ENCODE results near the gene KLK5.
"Not testable (repeated sequence)": the region's sequence is repeated elsewhere in the genome, so short reads cannot be mapped to it uniquely, and the experiment has no call there.

KLK5 gene

DNA sequence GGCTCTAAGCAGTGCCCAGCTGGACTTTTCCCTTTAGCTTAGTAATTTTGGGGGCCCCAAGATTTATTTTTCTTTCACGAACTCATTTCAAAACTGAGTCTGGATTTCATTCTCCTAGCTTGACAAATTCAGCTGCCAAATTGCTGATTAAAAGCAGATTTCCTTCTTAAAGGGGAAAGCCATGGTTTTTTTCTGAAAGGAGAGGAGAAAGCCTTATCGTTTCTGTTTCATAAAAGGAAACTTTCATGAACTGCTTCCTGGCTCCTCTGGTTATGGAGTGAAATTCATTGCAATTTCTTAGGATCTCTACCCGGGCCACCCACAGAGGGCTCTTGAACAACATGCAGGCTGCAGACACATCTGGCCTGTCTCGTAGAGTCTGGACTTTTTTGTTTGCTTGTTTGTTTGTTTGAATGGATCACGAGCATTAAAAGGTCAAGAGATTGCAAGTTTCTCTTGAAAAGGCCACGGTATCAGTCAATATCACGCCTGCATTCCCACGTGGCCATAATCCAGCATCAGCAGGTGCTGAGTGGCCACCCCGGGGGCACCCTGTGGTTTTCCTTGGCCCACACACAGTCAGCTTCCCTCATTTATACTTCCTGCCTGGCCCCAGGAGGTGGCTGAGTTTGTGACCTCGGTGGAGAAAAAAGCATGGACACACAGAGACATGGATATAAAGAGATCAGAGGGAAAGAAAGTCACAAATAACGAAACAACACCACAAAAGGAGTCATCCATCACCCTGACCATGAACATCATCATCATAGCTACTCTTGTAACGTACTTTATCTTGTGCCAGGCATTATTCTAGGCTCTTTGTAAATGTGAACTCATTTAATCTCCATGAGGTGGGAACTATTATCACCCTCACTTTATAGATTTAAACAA lies 31.2 kb downstream of the KLK5 start:
- DNase-seq, result no peak

DNA sequence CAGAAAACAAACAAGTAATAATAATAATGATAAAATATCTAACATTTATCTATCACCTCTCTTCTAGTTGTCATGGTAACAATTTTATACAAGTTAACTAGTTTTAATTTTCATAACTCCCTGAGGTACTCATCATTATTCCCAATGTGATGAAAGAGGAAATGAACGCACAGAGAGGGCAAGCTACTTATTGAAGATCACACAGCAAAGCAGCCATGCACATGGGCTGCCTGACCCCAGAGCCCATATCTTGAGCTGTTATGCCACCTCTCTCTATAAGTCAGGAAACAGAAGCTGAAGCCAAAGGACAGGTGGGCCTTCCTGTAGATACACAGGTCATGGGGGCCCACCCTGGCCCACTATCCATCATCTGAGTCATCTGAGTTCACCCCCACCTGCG lies 36.8 kb downstream of the KLK5 start:
- no peak for DNase-seq

DNA sequence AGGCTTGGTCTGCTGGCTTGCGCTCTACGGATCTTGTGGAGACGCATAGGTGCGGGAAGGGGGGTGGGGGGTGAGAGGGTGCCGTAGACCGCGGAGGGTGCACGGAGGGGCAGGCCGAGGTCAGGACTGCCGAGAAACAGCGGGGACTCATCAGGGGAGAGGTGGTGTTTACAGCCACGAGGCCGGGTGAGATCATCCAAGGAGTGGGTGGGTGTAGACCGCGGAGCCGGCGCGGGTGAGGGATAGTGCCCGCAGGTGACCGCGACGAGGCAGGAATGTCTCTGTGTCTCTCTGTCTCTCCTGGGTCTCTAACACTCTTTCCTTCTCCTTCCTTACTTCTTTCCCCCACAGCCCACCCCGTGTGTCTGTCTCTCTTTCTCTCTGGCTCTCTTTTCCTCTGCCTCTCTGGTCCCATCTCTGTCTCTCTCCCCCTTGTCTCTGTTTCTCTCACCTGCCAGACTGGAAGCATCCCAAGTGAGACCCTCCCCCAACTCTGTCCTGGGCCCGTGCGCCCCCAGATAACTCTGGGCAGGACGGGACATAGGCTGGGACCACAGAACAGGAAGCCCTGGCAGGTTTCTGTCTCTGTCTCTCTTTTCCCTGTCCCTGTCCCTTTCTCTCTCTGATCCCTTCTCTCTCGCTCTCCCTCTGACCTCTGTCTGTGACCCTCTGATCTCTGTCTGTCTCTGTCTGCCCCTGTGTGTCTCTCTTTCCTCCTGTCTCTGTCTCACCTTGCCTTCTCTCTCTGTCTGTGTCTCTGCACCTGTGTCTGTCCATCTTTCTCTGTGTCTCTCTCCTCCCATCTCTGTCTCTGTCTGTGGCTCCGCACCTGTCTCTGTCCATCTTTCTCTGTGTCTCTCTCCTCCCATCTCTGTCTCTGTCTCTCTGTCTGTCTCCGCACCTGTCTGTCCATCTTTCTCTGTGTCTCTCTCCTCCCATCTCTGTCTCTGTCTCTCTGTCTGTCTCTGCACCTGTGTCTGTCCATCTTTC lies 39.8 kb downstream of the KLK5 start:
- DNase-seq, result no peak

DNA sequence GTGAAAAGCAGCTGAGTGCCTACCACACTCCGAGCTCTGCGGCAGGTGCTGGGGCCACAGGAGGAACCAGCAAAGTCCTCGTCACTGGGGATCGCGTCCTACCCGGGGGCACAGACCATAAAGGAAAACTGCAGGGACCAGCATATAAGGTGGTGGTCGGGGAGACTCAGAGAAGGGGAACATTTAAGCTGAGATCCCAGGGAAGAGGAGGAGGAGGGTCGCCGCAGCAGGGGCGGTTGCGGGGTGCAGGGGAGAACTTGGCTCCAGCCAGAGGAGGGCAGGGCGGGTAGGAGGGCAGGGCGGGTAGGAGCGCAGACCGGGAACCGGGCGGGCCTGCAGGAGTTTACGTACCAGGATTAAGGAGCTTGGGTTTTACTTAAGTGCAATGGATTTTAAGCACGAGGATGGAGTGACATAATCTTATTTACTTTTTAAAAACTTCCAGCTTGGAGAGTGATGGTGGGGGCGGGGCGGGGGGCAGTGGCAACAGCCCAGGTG lies 40.7 kb downstream of the KLK5 start:
- DNase-seq, result no peak

DNA sequence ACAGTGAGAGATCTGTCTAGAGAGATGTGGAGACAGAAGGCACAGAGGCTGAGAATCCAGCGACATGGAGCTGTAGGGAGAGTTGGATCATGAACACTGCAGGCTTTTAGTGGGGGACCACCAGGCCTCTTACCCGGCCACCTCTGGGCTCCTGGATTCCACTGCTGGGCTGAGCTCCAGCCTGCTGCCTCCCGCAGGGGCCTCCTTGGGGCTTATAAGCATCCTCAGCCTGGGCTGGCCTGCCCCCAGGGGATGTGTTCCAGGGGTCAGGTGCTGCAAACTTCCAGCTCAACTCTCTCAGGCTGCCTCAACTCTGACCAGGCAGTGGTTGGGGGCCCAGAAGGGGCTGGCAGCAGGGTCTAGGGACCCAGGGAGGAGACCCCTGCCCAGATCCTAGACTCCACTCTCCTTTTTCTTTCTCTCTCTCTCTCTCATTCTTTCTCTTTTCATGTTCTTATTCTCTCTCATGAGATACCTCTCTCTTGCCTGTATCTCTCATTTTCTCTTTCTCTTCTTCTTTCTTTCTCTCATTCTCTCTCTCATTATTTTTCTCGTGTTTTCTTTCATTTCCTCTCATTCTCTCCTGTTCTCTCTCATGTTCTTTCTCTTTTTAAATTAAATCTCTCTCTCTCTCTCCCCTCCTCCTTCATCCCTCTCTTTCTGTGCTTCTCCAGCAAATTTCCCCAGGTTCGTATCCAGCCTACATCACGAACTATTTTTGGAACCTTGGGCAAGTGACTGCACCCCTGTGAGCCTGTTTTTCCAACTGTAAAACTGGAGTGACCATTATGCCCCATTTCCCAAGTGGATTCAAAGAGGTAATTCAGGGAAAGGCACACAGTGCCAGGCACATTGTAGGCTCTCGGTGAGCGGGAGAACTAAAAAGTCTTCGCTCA lies 41.4 kb downstream of the KLK5 start, which contains the start of gene KLK4:
TSS of gene KLK4 (minus strand) at position 190 of the 896 bp plus-strand sequence. CDS start 657 bp downstream, outside the sequence.
- DNase-seq, result no peak

DNA sequence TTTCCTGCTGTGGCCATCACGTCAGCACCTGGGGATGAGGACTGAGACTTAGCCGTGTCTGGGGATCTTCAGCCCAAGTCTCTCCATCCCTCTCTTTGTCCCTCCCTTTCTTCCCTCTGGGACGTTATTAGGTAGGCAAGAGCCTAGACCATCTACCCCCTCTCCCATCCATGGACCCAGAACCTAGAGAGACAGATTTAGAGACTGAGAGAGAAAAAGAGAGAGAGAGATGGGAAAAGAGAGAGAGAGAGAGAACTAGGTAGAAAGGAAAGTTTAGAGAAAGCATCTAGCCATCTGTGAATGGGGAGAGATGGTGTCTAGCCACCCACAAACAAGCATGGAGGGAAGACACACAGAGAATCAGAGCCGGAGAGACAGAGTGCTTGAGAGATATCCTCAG lies 42.1 kb downstream of the KLK5 start:
- DNase-seq, result no peak

DNA sequence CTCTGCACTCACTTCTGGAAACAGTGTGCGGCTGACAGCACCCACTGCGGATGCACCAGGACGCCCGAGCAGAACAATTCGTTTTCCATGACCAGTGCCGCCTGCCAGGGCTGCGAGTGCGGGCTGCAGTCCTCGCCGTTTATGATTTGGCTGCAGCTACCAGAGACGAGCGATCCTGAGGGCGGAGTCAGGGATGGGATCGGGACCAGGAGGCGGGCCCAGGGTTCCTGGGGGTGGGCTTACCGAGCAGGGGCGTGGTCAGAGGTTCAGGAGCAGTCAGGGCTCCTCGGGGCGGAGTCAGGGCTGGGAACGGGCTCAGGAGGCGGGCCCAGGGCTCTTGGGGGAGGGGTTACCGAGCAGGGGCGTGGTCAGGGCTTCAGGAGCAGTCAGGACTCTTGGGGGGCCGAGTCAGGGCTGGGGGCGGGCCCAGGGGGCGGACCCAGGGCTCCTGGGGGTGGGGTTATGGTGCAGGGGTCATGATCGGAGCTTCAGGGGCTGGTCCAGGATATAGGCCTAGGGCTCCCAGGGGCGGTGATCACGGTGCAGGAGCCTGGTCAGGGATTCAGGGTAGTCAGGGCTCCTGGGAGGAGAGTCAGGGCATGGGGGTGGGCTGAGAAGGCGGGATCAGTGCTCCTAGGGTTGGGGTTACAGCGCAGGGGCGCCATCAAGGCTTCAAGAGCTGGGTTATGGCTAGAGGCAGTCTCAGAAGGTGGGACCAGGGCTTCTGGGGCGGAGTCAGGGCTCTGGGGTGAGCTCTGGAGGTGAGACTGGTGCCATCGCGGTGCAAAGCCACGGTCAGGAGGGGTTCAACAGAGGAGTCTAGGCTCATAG lies 43.4 kb downstream of the KLK5 start:
- no peak for DNase-seq

DNA sequence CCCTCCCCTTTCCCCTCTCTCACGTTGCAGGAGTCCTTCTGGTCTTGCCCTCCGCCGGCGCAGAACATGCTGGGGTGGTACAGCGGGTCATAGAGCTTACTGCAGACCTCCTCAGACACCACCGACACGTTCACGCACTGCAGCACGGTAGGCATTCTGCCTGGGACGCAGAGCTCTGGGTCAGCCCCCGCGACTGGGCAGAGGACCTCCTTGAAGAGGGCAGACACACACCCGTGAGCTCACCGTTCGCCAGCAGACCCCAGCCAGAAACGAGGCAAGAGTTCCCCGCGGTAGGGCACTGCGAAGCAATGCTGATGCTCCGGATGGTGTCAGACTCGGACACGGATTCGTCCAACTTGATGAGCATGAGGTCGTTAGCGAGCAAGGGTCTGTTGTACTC lies 44.5 kb downstream of the KLK5 start:
- no peak for DNase-seq

DNA sequence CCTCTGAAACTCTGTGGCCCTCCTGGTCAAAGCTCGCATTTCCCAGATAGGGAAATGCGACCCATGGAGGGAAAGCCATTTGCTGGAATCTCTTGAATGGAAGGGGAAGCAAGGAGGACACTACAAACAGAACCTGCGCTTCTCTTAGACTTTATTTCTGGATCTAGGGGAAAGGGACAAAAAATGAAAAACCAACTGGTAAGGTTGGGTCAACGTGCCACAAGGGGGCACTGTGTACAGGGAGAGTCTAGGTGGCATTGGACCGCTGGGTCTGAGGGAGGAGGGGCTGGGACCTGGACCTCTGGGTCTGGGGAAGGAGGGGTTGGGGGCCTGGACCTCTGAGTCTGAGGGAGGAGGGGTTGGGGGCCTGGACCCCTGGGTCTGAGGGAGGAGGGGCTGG lies 46.6 kb downstream of the KLK5 start:
- DNase-seq, result no peak

DNA sequence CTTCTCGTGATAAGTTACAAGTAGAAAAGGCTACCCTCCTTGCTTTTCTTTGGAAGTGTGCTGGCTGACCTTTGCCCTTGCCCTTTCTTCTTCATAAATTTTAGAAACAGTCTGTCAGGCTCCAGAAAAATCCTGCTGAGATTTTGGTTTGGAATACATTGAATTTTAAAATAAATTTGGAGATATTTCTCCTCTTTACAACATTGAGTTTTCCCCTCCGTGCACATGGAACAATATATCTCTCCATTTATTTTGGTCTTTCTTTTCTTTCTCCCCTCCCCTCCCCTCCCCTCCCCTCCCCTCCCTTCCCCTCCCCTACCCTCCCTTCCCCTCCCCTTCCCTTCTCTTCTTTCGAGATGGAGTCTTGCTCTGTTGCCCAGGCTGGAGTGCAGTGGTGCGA lies 50.2 kb downstream of the KLK5 start:
- DNase-seq, result no peak

DNA sequence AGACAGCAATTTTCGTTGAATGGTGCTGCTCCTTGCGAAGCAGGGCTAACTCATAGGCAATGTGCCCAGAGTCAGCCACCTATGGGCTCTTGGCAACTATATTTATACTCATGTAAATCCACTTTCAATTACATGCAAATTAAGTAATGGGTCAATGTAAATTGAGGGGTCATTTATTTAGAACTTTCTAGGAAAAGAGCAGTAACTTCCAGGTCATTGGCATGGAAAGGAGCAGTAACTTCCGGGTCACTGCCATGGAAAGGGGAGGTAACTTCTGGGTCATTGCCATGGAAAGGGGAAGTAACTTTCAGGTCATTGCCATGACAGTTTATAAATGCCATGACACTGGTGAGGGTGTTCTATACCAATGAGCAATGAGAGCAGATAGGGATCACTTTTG lies 53.3 kb downstream of the KLK5 start:
- DNase-seq, result no peak

DNA sequence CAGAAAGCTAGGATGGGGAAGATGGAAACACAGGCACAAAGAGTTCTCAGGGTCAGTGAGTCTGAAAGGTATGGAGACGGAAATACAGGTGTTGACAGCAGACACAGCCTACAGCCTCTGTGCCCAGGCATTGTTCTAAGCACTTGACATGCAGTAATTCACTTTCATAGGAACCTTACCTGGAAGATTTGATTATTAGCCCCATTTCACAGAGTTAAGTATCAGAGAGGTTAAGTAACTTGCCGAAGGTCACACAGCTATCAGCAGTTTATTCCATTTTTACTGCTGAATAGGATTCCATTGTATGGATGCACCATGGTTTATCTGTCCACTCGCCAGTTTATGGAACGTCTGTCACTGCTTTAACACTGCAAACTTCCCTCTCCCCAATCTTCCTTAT lies 54.8 kb downstream of the KLK5 start:
- DNase-seq, result no peak

DNA sequence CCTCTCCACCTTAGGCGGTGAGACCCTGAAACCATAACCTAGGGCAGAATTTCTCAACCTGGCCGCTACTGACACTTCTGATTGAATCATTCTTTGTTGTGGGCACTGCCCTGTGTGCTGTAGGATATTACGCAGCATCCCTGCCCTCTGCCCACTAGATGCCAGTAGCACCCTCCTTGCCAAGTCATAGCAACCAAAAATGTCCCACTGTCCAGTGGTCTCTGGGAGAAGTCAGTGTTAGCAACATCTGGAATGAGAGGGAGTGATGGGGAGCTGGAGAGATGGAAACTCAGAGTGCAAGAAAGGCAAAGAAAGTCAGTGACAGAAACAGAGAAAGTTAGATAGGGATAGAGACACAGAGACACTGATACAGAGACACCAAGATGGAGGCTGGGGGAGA lies 55.2 kb downstream of the KLK5 start:
- no peak for DNase-seq

DNA sequence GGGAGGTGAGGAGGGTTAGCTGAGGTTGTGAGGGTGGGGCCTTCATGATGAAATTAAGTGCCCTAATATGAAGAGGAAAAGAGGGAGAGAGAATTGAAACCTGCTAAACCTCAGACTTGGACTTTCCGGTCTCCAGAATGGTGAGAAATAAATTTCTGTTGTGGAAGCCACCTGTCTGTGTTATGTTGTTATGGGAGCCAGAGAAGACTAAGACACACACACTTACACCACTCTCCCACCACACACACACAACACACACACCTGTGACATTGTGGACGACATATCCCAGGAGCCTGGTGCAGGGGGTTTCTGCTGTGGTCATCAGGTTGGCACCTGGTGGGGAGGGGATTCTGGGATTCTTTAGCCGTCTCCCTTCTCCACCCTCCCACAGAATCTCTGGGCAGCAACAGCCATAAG lies 55.6 kb downstream of the KLK5 start:
- DNase-seq, result no peak

DNA sequence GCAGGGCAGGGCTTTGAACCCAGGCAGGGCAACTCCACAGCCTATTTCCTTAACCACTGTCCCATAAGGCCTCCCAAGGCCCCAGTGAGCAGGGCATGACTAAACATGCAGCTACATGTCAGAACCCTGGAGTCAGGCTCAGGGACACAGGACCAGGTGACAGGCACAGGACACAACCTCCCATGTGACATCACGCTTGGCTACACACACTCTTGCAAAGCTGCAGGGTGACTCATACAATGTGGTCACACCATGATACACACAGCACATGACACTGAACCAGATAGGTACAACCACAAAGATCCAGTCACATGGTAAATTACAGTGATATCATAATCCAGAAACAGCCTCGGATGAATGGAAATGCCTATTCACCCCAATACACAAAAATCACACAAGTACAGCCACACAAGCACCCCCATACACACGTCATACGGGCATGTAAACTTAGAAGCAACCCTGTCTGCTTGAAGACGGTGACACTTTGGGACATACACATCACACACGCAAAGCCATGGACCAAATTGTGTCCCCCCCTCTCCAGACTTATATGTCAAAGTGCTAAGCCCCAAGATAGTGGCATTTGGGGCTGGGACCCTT lies 56.1 kb downstream of the KLK5 start:
- DNase-seq, result no peak

DNA sequence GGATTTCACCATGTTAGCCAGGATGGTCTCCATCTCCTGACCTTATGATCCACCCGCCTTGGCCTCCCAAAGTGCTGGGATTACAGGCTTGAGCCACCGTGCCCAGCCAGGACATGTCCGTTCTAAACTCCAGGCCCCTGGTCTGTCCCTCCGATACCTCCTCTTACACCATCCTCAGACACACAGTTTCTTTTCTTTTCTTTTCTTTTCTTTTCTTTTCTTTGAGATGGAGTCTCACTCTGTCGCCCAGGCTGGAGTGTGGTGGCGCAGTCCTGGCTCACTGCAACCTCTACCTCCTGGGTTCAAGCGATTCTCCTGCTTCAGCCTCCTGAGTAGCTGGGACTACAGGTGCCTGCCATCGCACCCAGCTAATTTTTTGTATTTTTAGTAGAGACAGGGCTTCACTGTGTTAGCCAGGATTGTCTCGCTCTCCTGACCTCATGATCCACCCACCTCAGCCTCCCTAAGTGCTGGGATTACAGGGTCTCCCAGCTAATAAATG lies 56.7 kb downstream of the KLK5 start:
- not testable (repeated sequence) for DNase-seq

DNA sequence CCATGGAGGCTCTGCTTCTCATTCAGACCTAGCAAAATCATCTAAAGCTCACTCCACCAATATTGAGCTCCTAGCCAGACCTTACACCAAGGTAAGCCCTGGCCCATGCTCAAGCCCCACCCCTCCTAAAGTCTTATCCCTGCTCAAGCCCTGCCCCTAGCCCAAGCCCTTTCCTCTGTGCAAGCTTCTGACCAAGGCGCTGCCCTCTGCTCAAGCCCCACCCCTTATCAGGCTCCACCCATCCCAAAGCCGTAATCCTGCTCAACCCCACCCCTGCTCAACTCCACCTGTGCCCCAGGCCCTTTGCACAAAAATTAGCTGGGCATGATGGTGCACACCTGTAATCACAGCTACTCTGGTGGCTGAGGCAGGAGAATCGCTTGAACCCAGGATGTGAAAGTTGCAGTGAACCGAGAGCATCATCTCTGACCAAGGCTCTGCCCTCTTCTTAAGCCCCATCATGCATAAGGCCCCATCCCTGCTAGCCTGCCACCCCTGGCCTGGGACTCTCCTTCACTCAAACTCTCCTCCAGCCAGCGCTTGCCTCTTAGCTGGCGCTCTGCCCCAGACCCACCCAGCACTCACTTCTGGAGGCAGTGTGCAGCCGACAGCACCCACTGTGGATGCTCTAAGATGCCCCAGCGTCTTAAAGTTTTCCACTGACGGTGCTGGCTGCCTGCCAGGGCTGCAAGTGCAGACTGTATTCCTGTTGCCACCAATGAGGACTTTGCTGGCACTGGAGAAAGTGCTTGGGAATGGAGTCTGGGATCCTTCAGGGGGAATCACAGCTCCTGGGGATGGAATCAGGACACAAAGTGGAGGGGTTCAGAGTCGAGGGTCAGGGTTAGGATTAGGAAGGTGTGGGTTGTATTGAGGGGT lies 58.1 kb downstream of the KLK5 start:
- no peak for DNase-seq
